Epidermal melanocyte (primary cell): ENCODE data around the gene NRF1.
"Not testable (repeated sequence)": the region's sequence is repeated elsewhere in the genome, so short reads cannot be mapped to it uniquely, and the experiment has no call there.

ENCODE experiments used
- DNase-seq: peaks from one replicate; pipeline ENCODE4 v3.0.0; 2011; ENCODE audit warnings: low spot score; ENCODE audit not compliant: insufficient read length

The NRF1 gene

DNA sequence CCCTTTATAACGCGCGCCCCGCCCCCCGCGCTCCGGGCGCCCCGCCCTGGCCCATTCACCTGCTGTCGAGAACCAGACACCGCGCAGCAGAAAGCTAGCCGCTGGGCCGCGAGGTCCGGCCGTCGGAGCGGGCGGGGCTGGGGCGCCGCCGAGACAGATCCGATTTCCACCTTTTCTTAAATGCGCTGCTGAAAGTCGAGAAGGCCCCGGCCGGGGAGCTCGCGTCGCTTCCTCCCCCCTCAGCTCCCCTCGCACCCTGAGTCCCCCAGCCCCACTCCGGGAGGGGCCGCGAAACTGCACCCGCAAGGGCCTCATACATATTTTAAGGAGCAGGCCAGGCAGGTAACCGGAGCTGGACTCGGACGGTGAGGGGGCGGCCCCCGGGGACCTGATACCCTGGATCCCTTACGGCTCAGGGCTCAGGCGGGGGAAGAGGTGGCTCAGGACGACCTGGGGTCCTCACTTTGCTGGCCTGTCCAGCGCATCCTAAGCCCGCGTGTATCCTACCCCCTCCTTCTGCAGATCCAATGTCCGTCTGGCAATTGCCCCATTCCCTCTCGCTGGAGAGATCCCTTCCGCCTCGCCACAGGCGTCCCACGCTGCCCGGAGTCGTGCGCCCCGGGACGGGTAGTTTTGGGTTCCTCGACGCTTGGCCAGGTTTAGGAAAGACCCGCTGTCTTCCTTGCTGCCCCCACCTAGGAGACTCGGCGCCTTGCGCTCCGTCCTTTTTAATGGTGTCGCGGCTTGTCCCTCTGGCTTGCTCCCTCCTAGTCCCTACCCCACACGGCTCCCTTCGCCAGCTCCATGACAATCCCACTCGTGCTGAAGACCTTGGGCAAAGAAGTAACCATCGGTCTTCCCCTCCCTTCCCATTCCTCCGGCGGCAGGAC, 170.7 kb downstream of the NRF1 start:
- no peak for DNase-seq

DNA sequence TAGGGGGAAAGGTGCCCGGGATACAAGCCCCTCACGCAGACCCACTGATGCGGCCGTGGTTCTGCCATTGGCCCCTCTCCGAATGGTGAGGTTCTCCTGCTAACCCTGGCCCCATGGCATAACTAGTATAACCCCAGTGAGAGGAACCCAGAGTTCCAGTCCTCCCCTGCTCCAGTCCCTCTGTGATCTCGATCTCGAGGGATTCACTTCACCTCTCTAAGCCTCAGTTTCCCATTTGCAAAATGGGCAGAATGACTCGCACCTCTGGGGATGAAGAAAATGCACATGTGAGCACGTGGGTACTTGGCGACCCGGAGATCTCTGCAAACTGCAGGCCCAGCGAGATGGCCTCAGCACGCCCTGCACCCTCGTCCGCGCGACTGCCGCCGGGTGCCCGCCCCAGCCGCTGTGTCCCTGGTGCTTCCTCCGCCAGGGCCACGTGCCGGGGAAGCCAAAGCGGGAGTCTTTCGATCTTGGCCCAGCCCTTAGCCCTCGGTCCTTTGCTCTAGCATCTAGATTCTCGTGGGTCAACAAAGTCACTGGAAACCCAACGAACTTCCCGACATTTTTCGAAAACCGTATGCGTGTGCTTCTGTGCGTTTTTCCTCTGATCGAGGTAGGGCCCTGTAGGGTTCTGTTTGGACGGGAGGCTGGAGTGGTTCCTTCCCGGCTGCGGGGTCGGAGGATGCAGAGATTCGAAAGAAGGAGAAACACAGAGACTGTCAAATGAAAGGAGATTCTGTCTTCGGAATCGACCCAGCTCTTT, 171.5 kb downstream of the NRF1 start:
- no peak for DNase-seq

DNA sequence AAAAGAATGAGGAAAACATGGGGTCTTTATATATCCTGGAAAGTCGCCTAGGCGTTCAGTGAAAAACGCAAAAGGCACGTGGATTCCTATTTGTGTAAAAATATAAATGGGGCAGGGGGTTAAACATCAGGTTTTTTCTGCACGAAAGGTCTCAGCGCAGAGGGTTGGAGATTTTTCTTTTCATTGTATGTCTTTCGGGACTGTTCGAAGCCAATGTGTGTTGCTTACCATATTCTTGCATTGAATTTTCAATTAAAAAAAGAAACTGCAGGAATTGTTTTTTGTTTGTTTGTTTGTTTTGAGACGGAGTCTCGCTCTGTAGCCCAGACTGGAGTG, 172.0 kb downstream of the NRF1 start:
- DNase-seq: no peak

DNA sequence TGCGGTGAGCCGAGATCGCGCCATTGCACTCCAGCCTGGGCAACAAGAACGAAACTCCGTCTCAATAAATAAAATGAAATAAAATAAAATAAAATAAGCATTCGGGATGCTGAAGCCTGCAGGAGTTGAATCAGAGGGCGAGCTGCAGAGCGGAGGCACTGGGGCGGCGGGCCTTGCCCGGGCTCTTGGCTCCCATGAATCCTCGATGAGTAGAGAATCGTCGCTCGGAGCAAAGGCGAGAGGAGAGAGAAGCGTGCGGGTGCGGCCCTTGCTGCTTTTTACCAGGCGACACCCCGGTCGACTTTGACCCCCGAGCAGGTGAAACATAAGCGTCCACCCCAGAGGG, 172.9 kb downstream of the NRF1 start:
- no peak for DNase-seq

DNA sequence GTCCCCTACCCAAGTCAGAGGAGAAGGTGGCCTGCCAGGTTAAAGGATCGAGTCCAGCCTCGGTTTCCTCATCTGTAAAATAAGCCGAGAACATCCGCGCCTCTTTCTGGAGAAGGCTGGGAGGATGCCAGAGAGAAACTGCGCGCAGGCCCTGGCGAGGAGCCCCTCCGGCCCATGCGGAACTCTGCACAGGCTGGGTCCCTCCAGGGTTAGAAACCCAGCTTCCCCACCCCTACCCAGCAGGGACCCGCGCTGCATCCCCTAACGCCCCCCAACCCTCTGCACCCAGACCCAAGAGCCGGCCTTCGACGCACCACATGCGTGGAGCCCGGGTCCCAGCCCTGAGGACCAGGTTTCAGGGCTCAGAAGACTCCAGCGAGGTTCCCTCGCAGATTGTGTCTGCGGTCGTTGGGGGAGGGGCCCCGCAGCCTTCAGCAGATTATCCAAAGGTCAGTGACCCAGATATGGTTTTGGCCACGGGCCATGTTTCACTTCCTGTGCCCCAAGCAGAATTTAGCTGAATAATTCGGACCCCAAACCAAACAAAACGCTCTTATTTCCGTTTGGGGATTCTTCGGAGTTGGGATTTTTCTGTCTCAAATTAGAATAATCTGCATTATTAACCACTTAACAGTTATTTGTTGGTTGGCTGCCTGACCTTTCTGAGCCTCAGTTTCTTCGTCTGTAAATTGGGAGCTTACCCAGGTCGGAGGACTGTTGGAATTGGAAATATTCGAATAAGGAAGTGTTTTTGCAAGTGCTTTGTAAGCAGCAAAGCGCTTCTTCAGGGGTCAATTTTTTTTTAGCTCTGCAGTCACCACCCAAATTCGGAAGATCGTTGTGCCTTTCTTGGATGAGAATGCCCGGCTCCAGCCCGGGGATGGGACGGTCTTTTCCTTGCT, 173.5 kb downstream of the NRF1 start:
- no peak for DNase-seq

DNA sequence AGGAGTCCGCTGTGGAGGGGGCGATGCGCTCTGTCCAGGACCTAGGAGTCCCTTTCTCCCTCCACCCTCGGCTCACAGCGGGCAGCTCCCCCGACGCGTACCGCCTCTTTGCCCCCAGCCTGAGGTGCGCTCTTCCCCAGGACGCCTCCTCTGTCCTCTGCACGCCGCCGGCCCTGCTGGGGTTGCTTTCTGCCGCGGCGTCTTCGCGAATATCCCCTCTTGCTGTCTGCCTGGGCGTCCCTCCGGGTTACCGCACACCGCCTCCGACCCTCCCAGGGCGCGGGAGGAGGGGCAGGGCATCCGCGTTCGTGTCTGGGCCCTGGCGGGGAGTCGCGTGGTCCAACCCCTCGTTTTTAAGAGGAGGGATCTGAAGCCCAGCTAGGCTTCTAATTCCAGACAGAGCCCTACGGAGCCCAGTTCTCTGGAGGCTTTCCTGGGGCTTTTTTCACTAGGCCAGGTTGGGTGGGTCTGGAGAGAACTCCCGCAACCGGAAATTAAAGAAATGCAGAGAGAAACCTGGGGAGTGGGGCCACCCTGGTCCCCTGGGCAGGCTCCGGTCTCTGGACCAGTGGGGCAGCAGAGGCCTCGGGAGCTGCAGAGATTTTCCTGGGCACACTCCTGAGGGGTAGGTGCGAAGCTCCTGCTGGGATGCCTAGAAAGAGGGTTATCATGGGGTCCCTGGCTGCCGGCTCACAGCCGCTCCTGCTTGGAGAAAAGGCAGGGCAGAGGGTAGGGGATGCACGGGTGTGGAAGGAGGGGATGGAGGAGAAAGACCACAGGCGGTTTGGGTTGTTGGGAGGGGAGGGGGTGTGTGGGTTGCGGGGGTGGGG, 174.4 kb downstream of the NRF1 start:
- no peak for DNase-seq

DNA sequence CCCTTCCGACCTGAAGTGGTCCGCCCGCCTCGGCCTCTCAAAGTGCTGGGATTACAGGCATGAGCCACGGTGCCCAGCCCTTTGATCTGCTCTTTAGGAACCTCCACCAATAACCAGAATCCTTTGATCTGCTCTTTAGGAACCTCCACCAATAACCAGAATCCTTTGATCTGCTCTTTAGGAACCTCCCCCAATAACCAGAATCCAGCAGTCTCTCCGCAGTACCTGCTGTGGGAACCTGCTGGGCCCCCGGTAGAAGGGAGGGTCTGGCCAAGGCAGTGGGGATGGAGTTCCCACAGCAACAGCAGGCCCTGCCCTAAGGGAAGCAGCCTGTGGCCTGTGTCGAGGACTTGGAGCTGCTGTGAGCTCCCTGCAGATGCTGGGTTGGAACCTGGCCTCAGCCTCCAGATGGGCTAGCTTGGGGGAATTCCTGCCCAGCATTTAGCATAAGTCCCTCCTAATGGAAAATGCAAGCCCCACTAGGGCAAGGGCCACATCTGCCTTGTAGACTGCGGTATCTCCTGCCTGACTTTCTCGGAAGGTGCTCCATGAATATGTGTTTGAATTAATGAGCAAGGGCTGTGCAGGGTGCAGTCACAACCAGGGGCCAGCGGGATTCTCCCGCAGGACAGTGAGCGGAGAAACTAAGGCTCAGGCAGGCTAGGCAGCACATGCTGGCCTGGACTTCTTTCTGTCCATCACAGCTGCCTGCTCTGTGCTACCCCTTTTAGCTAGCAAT, 175.5 kb downstream of the NRF1 start:
- no peak for DNase-seq

DNA sequence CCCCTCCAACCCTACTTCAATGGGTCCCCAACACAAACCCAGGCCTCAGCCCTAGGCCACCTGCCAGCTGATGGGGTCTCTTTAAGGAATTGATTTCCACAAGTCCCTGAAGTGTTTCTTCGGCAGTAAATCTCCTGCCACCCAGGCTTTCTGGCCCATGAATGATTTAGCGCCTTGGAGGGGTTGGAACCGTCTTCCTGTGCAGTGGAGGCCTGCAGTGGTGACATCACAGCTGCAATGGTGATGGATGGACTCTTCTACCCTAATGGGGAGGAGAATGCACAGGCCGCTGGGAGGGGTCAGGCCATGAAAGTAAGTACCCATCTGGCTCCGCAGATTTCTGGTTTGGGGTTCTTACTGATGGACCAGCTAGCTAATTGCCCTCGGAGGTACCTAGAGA, 177.5 kb downstream of the NRF1 start:
- no peak for DNase-seq

DNA sequence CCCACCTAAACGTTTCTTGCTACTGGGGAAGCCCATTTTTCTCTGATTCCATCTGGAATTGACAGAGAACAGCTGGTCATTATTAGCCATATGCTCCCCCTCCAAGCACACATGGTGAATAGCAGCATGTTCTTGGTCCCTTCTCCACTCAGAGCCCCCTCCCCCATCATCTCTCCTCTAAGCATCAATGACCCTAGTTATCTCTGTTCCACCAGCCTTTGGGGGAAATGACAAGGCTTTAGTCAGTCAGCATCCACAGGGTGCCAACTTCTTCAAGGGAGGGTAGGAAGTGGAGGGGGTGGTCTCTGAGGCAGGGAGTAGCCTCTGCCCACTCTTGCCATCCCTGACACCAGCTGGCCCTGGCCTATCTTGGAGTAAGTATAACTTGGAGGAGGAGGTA, 178.1 kb downstream of the NRF1 start:
- no peak for DNase-seq

DNA sequence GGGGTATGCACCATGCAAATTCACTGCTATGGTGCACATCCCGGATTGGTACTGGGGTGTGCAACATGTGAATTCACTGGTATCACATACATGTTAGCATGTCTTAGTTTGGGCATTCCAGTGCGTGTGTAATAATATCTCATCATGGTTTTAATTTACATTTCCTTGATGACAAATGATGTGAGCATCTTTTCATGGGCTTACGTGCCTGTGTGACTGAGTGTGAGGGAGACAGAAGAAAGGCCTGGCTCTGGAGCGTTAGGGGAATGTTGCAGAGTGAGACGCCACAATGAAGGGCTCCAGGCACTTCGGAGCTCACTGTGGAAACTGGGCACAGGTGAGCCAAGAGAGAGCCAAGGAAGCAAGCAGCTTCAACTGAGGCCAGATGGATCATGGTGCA, 178.6 kb downstream of the NRF1 start:
- DNase-seq: no peak

DNA sequence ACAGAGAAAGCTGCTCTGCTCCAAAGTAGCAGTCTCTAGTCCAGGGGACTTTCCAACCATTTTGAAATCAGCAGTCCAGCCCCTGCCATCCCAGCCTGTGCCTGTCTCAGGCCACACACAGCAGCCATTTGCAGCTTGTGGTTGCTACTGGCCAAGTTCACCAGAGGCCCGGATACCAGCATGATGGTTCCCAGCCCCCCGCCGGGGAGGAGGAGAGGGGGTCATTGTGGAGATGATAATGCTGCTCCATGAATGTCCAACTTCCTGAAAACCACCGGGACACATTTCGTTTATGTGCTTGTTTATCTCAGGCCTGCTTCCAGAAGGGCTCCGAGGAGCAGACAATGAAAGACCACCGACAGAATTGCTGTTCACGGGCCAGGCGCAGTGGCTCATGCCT, 181.2 kb downstream of the NRF1 start:
- no peak for DNase-seq

DNA sequence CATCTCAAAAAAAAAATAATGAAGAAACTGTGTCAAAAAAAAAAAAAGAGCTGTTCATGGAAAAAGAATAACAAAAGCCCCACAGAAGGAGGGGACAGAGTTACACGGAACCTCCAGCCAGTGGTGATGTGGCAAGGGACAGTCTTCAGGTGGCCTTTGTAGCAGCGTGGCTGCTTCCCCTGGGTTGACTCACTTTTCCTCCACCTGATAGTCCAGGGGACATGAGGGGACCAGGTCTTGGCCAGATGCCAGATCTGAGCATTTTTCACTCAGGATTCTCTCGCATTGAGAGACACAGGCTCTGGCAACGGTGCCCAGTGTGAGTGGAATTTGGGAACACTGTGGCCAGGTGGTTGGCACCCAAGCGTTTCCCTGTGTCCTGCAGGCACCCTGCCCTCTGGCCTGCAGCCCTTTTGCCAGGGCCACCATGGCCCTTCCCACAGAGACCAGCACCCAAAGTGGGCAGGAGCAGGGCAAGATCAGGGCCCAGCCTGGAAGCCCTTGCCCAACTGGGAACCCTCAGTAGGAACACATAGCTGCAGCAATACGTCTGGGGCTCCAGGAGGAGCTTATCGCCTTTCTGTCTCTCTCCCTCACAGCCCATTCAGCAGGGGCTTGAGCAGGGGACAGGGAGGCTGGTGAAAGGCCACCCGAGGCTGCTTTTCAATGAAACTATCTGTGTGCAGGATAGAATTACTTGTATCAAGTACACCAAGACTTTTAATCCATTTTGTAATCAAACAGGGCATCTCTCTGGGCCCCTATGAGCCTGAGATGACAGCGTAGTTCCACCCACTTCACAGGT, 182.2 kb downstream of the NRF1 start:
- DNase-seq: no peak

DNA sequence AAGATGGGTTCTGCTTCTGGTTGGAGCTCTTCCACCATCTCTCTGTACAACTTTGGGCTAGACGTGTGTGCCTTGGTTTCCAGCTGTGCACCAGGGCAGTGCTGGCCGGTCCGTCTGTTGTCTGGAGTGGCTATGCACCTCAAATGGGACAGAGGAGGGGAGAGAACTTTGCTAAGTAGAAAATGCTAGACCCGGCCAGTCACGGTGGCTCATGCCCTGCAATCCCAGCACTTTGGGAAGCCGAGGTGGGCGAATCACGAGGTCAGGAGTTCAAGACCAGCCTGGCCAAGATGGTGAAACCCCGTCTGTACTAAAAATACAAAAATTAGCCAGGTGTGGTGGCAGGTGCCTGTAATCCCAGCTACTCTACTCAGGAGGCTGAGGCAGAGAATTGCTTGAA, 182.9 kb downstream of the NRF1 start:
- not testable (repeated sequence) for DNase-seq

DNA sequence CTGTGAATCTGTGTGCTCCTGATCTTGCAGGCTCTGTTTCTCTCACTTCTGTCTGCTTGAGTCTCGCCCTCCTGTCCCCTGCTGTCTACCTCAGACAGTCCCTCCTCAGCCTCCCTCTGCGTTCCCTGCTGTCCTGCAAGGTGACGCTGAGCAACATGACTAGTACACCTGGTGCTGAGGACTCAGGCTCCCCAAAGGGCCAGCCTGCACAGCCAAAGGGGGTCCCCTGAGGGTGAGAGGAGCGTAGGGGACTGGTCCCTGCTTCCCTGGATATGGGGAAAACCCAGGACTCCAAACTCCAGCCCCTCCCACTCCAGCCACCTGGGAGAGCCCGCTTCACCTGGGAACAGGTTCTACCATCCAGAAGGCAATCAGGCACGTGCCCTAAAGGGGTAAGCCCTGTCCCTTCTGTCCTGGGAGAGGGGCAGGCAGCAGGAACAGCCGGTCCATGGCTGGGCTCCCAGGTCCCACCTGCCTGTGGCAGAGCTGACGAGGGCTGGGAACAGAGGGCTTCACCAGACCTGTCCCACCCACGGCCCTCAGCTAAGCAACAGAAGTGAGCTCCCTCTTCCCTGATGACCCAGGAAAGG, 184.8 kb downstream of the NRF1 start:
- no peak for DNase-seq

DNA sequence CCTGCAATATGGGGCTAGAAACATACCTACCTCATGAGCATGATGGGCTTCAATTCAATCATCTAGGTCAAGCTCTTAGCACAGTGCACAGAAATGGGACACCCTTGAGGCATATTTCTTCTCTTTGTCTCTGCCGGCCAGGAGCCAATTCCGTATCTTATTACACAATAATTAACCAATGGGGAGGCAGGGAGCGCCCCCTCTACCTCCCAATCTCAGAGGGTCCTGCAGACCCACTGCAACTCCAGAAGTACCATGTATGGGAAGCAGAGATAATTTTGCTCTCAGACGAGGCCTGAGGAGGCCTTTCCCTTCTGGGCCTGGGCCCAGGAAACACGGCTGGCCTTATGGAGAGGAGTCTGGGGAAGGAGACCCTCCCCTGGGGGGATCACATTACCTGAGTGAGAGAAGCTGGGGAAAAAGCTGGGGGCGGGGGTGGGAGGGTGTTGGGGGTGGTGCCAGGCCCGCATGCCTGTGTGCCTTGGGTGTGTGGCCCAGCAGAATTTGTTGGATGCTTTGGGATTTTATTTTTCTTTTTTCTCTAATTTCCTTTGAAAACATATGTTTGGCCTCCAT, 185.8 kb downstream of the NRF1 start:
- DNase-seq: no peak

DNA sequence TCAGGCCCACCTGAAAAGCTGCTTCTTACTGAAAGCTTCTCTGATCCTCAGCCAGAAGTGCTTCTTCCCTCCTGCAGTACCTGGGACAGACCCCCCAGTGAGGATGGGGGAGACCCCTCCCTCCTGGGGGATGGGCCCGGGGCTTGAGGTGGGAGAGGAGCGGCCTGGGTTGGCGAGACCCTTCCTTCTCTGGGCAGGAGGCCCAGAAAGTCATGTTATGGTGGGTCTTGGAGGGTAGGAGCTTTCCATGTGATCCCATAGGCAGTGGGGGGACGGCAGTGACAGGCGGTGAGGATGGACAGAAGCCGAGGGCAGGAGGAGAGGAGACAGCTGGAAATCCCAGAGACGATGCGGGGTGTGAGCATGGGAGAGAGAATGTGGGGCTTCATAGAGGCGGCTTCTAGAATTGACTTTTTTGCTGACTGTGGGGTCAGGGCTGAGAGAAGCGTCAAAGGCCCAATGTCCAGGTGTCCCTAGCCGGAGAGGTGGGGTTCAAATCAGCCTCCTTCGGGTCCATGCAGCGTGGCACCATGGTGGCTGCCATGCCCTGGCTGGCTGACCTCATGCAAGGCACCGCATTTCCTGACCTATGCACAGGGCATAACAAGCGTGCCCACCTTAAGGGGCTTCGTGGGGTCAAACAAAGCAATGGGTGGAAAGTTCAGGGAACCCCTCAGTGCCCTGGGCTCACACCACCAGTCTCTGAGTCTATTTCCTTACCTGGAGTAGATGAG, 187.3 kb downstream of the NRF1 start:
- no peak for DNase-seq

DNA sequence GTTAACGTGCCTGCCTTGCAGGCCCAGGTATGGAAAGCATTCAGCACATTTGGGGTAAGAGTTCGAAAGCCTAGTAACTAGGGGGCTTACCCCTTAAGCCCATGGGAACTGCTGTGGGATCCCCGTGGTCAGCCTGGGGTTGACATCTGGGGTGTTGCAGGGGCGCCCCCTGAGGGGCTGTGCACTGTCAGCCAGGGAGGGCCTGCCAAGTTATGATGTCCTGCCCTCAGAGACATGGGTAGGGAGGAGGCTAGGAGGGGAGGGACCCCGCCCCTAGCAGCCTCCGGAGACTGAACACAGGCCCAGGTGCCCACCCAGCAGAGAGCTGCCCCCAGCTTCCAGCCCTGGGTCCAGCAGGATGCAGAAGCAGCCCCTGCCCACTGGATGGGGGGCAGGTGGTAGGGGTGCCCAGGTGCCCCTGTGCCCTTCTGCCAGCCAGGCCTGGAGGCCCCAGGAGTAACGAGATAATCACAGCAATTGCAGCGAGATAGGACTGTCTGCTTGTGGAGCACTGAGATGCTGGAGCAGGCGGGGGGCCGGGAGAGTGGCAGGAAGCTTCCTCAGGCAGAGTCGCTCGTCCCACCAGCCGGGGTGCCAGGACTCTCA, 187.9 kb downstream of the NRF1 start:
- DNase-seq: no peak

DNA sequence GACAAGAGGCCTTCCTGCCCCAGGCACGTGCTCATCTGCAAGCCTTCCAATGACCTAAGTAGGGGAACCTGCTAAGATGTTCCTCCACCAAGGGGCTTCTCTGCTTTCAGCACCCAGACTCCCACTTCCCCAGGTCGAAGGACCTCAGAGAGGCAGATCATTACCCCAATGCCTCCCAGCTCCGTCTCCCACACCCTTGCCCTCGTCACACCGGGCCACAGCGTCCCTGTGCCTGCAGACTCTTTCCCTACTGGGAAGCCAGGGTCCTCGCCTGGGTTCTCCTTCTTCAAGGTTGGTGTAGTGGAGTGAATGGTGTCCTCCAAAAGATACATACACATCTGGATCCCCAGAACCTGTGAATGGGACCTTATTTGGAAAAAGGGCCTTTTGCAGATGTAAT, 189.4 kb downstream of the NRF1 start:
- DNase-seq: no peak
